Stimulated activated CD8-positive, alpha-beta memory T cell treated with anti-CD3 and anti-CD28 coated beads, Interleukin-15, amount 100 ng/mL, for 1 hour (primary cell): ENCODE results near the gene PLCB2.

Experiments
- DNase-seq: peaks from one replicate; pipeline ENCODE4 v3.0.0-alpha.2; 2020; ENCODE audit warnings: low read depth

PLCB2 gene

GRCh38 chr15:40303576-40303975 is 4.2 kb downstream of the PLCB2 start:
- no peak for DNase-seq

- DNase-seq, result no peak
These were observed 4.8 kb downstream of the PLCB2 start for GRCh38 chr15:40302981-40303380.

GRCh38 chr15:40302288-40302886 is 5.3 kb downstream of the PLCB2 start:
- DNase-seq, result no peak

GRCh38 chr15:40301467-40302179 is 6.1 kb downstream of the PLCB2 start:
- DNase-seq, result no peak

- no peak for DNase-seq
These were observed 7.0 kb downstream of the PLCB2 start for GRCh38 chr15:40300771-40301170.

- DNase-seq, result no peak
These were observed 7.4 kb downstream of the PLCB2 start for GRCh38 chr15:40300367-40300766.

GRCh38 chr15:40298216-40298935 is 9.4 kb downstream of the PLCB2 start:
- DNase-seq, result no peak

- DNase-seq, result no peak
These were observed 10.4 kb downstream of the PLCB2 start for GRCh38 chr15:40297356-40297755.

- no peak for DNase-seq
These were observed 11.0 kb downstream of the PLCB2 start for GRCh38 chr15:40296561-40297230.

- no peak for DNase-seq
These were observed 11.7 kb downstream of the PLCB2 start for GRCh38 chr15:40295877-40296560.

GRCh38 chr15:40295297-40295696 is 12.4 kb downstream of the PLCB2 start:
- no peak for DNase-seq

GRCh38 chr15:40293905-40294895 is 13.5 kb downstream of the PLCB2 start:
- no peak for DNase-seq

- DNase-seq, result no peak
These were observed 14.7 kb downstream of the PLCB2 start for GRCh38 chr15:40293006-40293405.

GRCh38 chr15:40292246-40292645 is 15.5 kb downstream of the PLCB2 start:
- DNase-seq, result no peak

- no peak for DNase-seq
These were observed 16.7 kb downstream of the PLCB2 start for GRCh38 chr15:40290918-40291574.

GRCh38 chr15:40290545-40290917 is 17.2 kb downstream of the PLCB2 start:
- no peak for DNase-seq

- DNase-seq, result no peak
These were observed 18.5 kb downstream of the PLCB2 start for GRCh38 chr15:40289140-40289775.

GRCh38 chr15:40287968-40288367 is 19.8 kb downstream of the PLCB2 start:
- DNase-seq, result no peak

GRCh38 chr15:40287505-40287904 is 20.2 kb downstream of the PLCB2 start:
- DNase-seq, result no peak

- no peak for DNase-seq
These were observed 20.9 kb downstream of the PLCB2 start for GRCh38 chr15:40286794-40287193.
